BLaER1 (cell line): ENCODE data around the gene H1-8.
"Not testable (repeated sequence)": the region's sequence is repeated elsewhere in the genome, so short reads cannot be mapped to it uniquely, and the experiment has no call there.

Experiments used
- H3K27ac ChIP-seq: shearing (Covaris generic); formaldehyde crosslinking; 2 replicates; pipeline ENCODE4 v1.8.1; 2022
- H3K27me3 ChIP-seq: shearing (Covaris generic); formaldehyde crosslinking; 2 replicates; pipeline ENCODE4 v1.8.1; 2022
- H3K36me3 ChIP-seq: shearing (Covaris generic); formaldehyde crosslinking; 2 replicates; pipeline ENCODE4 v1.8.1; 2022
- H3K4me1 ChIP-seq: shearing (Covaris generic); formaldehyde crosslinking; 2 replicates; pipeline ENCODE4 v1.8.1; 2022
- H3K4me2 ChIP-seq: shearing (Covaris generic); formaldehyde crosslinking; 2 replicates; pipeline ENCODE4 v1.8.1; 2022
- H3K4me3 ChIP-seq: shearing (Covaris generic); formaldehyde crosslinking; 2 replicates; pipeline ENCODE4 v1.8.1; 2022
- H3K9ac ChIP-seq: shearing (Covaris generic); formaldehyde crosslinking; 2 replicates; pipeline ENCODE4 v1.8.1; 2022
- H3K9me3 ChIP-seq: shearing (Covaris generic); formaldehyde crosslinking; 2 replicates; pipeline ENCODE4 v1.8.1; 2022
- H4K20me1 ChIP-seq: shearing (Covaris generic); formaldehyde crosslinking; 2 replicates; pipeline ENCODE4 v1.8.1; 2022
- Cebpa-rat ChIP-seq: shearing (Covaris generic); IDR thresholded peaks from 2 replicates; pipeline ENCODE4 v1.8.1; 2022

H1-8 gene

GRCh38 chr3:129543156-129543790 lies at the start of gene H1-8:
TSS of gene H1-8 (plus strand) at chr3:129543175. CDS start at chr3:129543219, 44 bp downstream.
- Histone ChIP-seq H3K27ac (no peak within 1 kb of the TSS), H3K27me3 (no peaks in the 10 kb centered on the region), H3K4me1 (0 out of 2 replicates have a peak, but pooled peaks cover 7% of the 10 kb centered on the region), H3K9me3 (no peaks in the 10 kb centered on the region), H3K36me3 (no peaks in the 10 kb centered on the region), H3K9ac (no peak within 1 kb of the TSS), H4K20me1 (no peaks in the 10 kb centered on the region), H3K4me3 (no peak within 1 kb of the TSS), H3K4me2 (no peak within 1 kb of the TSS)
- no peak for TF ChIP-seq Cebpa-rat

- no peak overlapping the region for H3K4me2 ChIP-seq
- no peak overlapping the region for H3K27ac ChIP-seq
- peaks cover 61% of the 10 kb centered on the region for H3K36me3 ChIP-seq
- no peaks in the 10 kb centered on the region for H3K27me3 ChIP-seq
- no peak for TF ChIP-seq Cebpa-rat
- H4K20me1 ChIP-seq: no peaks in the 10 kb centered on the region
- H3K9me3 ChIP-seq: no peaks in the 10 kb centered on the region
- peaks cover 7% of the 10 kb centered on the region for H3K4me1 ChIP-seq
- no peak overlapping the region for H3K4me3 ChIP-seq
- H3K9ac ChIP-seq: no peak overlapping the region
These were observed 49.8 kb upstream of the H1-8 start for GRCh38 chr3:129493206-129493605.

- not testable (repeated sequence) for H3K9me3 ChIP-seq, H3K4me1 ChIP-seq, H3K27ac ChIP-seq, H3K4me2 ChIP-seq, H3K4me3 ChIP-seq, H4K20me1 ChIP-seq, H3K9ac ChIP-seq, H3K27me3 ChIP-seq
- peaks cover 57% of the 10 kb centered on the region for H3K36me3 ChIP-seq
These were observed 48.5 kb upstream of the H1-8 start for GRCh38 chr3:129494499-129494898.

- not testable (repeated sequence) for H3K9me3 ChIP-seq, H3K4me3 ChIP-seq, H3K4me1 ChIP-seq, H4K20me1 ChIP-seq, H3K4me2 ChIP-seq, H3K27ac ChIP-seq, H3K9ac ChIP-seq, H3K27me3 ChIP-seq
- peaks cover 62% of the 10 kb centered on the region for H3K36me3 ChIP-seq
These were observed 47.9 kb upstream of the H1-8 start for GRCh38 chr3:129495006-129495639.

- H3K4me1 ChIP-seq, H4K20me1 ChIP-seq, H3K9ac ChIP-seq, H3K27me3 ChIP-seq, H3K4me3 ChIP-seq, H3K4me2 ChIP-seq, H3K27ac ChIP-seq, H3K9me3 ChIP-seq: not testable (repeated sequence)
- peaks cover 62% of the 10 kb centered on the region for H3K36me3 ChIP-seq
These were observed 45.1 kb upstream of the H1-8 start for GRCh38 chr3:129497876-129498275.

GRCh38 chr3:129498603-129499488 lies 44.1 kb upstream of the H1-8 start:
- not testable (repeated sequence) for H3K4me2 ChIP-seq, H3K27me3 ChIP-seq, H3K9ac ChIP-seq, H4K20me1 ChIP-seq, H3K4me3 ChIP-seq, H3K9me3 ChIP-seq, H3K27ac ChIP-seq, H3K4me1 ChIP-seq
- peaks cover 55% of the 10 kb centered on the region for H3K36me3 ChIP-seq

- H3K9me3 ChIP-seq, H3K27ac ChIP-seq, H4K20me1 ChIP-seq, H3K27me3 ChIP-seq, H3K9ac ChIP-seq, H3K4me1 ChIP-seq, H3K4me3 ChIP-seq, H3K4me2 ChIP-seq: not testable (repeated sequence)
- H3K36me3 ChIP-seq: peaks cover 56% of the 10 kb centered on the region
These were observed 43.2 kb upstream of the H1-8 start for GRCh38 chr3:129499604-129500333.

GRCh38 chr3:129500334-129500658 lies 42.7 kb upstream of the H1-8 start:
- H3K27me3 ChIP-seq: no peaks in the 10 kb centered on the region
- peaks cover 12% of the 10 kb centered on the region for H3K4me1 ChIP-seq
- no peaks in the 10 kb centered on the region for H4K20me1 ChIP-seq
- H3K27ac ChIP-seq: no peak overlapping the region
- no peak for TF ChIP-seq Cebpa-rat
- H3K4me3 ChIP-seq: no peak overlapping the region
- no peak overlapping the region for H3K9ac ChIP-seq
- no peak overlapping the region for H3K4me2 ChIP-seq
- H3K36me3 ChIP-seq: peaks cover 59% of the 10 kb centered on the region
- H3K9me3 ChIP-seq: no peaks in the 10 kb centered on the region

GRCh38 chr3:129501630-129502029 lies 41.3 kb upstream of the H1-8 start:
- Histone ChIP-seq H4K20me1 (no peaks in the 10 kb centered on the region), H3K27ac (no peak overlapping the region), H3K27me3 (no peaks in the 10 kb centered on the region), H3K9me3 (no peaks in the 10 kb centered on the region), H3K36me3 (peaks cover 51% of the 10 kb centered on the region), H3K4me2 (no peak overlapping the region), H3K9ac (no peak overlapping the region), H3K4me3 (no peak overlapping the region), H3K4me1 (peaks cover 25% of the 10 kb centered on the region)
- no peak for TF ChIP-seq Cebpa-rat
